ENCODE results near the gene NELFB. TPM values are rescaled to one million over a fixed set of nuclear protein-coding genes. Genes with fewer than 3 reads are reported as not detected.

Gene NELFB
- total and polyA plus RNA-seq, 9 of the 15 experiments (the other 6 are each of a cell fraction or from before 2014, with no cell fraction given), result 0.24 to 84.0 (median 29.7) TPM

GRCh38 chr9:137236238-137236935 lies 18.7 kb upstream of the NELFB start (continued):
- TF ChIP-seq DEAF1 (CRISPR knock-in tag; IDR thresholded peaks at IDR 0.05) (peak; percentile 93), DACH1 (IDR thresholded peaks at IDR 0.05; ENCODE audit: partially characterized antibody) (peak; percentile 62), CCAR2 (IDR thresholded peaks at IDR 0.05; ENCODE audit: low read depth, low read length) (no peak), FOS (IDR thresholded peaks at IDR 0.05; ENCODE audit: extremely low read depth, insufficient read length) (no peak), HNRNPL (IDR thresholded peaks at IDR 0.05; ENCODE audit: low read depth, low read length) (no peak; the same call in 1 of the 2 replicates), PBX2 (CRISPR knock-in tag; IDR thresholded peaks at IDR 0.05; ENCODE audit: low read depth) (no peak), PBX2 (tag; conservative IDR thresholded peaks at IDR 0.05; ENCODE audit: low read depth) (no peak), SMARCE1 (IDR thresholded peaks at IDR 0.05) (0 out of 2 replicates have a peak, but pooled peaks have one; percentile 59), NCOA2 (IDR thresholded peaks at IDR 0.05; ENCODE audit: partially characterized antibody in 2 of 2) (no peak), SMC3 (conservative IDR thresholded peaks at IDR 0.05; ENCODE audit: insufficient read depth, low read depth, low read length) (peak; percentile 97), RFX7 (CRISPR knock-in tag; IDR thresholded peaks at IDR 0.05) (no peak), NCOR1 (IDR thresholded peaks at IDR 0.05) (no peak), PRPF4 (IDR thresholded peaks at IDR 0.05; ENCODE audit: insufficient read depth, low read depth, low read length, poor library complexity, severe bottlenecking) (no peak), ETV6 (IDR thresholded peaks at IDR 0.05; ENCODE audit: borderline replicate concordance in 1 of 2, low read depth in 2 of 2, low read length in 1 of 2) (0 out of 4 replicates have a peak, but pooled peaks of 1 of the 2 experiments have one; percentile 39), ETV6 (CRISPR knock-in tag; IDR thresholded peaks at IDR 0.05; ENCODE audit: borderline replicate concordance) (no peak), SMARCA5 (IDR thresholded peaks at IDR 0.05) (peak; percentile 16; the same call in 1 of the 2 replicates), PRMT5 (CRISPR knock-in tag; IDR thresholded peaks at IDR 0.05) (no peak), NFE2L1 (tag; IDR thresholded peaks at IDR 0.05; ENCODE audit: borderline replicate concordance, low read depth) (no peak), ESRRB (CRISPR knock-in tag; IDR thresholded peaks at IDR 0.05; ENCODE audit: borderline replicate concordance) (no peak), ZNF253 (CRISPR knock-in tag; conservative IDR thresholded peaks at IDR 0.05) (no peak), CHD4 (IDR thresholded peaks at IDR 0.05; ENCODE audit: insufficient read depth, insufficient replicate concordance, low read depth, low read length, poor library complexity, severe bottlenecking) (no peak), TCF7 (IDR thresholded peaks at IDR 0.05; ENCODE audit: borderline replicate concordance) (no peak), ZNF589 (CRISPR knock-in tag; IDR thresholded peaks at IDR 0.05; ENCODE audit: low read depth) (no peak)
- TF ChIP-seq, protein P1, sequence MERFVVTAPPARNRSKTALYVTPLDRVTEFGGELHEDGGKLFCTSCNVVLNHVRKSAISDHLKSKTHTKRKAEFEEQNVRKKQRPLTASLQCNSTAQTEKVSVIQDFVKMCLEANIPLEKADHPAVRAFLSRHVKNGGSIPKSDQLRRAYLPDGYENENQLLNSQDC (CRISPR knock-in tag; IDR thresholded peaks at IDR 0.05), result no peak
- TF ChIP-seq, protein P2, sequence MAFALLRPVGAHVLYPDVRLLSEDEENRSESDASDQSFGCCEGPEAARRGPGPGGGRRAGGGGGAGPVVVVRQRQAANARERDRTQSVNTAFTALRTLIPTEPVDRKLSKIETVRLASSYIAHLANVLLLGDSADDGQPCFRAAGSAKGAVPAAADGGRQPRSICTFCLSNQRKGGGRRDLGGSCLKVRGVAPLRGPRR (CRISPR knock-in tag; IDR thresholded peaks at IDR 0.05), result no peak
